Endothelial cell (in vitro differentiated cells): ENCODE results near the gene ANK2. TPM values are rescaled to one million over a fixed set of nuclear protein-coding genes. Genes with fewer than 3 reads are reported as not detected.

Source experiments
- DNase-seq: peaks from one replicate; pipeline ENCODE4 v3.0.0; 2021; ENCODE audit warnings: low spot score
- H3K27ac Mint-ChIP-seq: one replicate; pipeline ENCODE4 v1.8.0; 2021; ENCODE audit warnings: mixed read lengths, inconsistent platforms; ENCODE audit not compliant: unreplicated experiment
- H3K27me3 Mint-ChIP-seq: one replicate; pipeline ENCODE4 v1.8.0; 2021; ENCODE audit warnings: mild to moderate bottlenecking, moderate library complexity, mixed read lengths, inconsistent platforms; ENCODE audit not compliant: unreplicated experiment
- H3K36me3 Mint-ChIP-seq: one replicate; pipeline ENCODE4 v1.8.0; 2021; ENCODE audit warnings: mild to moderate bottlenecking, low read depth, mixed read lengths, inconsistent platforms; ENCODE audit not compliant: unreplicated experiment
- H3K4me1 Mint-ChIP-seq: one replicate; pipeline ENCODE4 v1.8.0; 2021; ENCODE audit warnings: mild to moderate bottlenecking, mixed read lengths, inconsistent platforms; ENCODE audit not compliant: unreplicated experiment
- H3K4me3 Mint-ChIP-seq: one replicate; pipeline ENCODE4 v1.8.0; 2021; ENCODE audit warnings: mild to moderate bottlenecking, mixed read lengths, inconsistent platforms; ENCODE audit not compliant: unreplicated experiment
- H3K9me3 Mint-ChIP-seq: one replicate; pipeline ENCODE4 v1.8.0; 2021; ENCODE audit warnings: mixed read lengths, inconsistent platforms; ENCODE audit not compliant: unreplicated experiment
- total RNA-seq: library from RNA; stranded (reverse); fragmentation: NEBNext Ultra II Directional; extraction: Animal tissue kit (Norgen Biotek cat#: 25700); gene quantifications from one replicate; pipeline ENCODE4 v1.2.1, GENCODE V29; 2021; ENCODE audit not compliant: unreplicated experiment
- TF ChIP-seq, protein P1 (sequence below): fragments of 200-600 bp; sonication (generic); IDR thresholded peaks from one replicate; pipeline ENCODE4 v1.5.0; 2021; ENCODE audit warnings: antibody characterized with exemption; ENCODE audit not compliant: unreplicated experiment

The ANK2 gene
- total RNA-seq, 1 donor from 2014 or later = 47.2 TPM

- Mint-ChIP-seq H3K27ac (no peak overlapping the region), H3K9me3 (no peaks in the 10 kb centered on the region), H3K4me3 (no peak overlapping the region), H3K27me3 (no peaks in the 10 kb centered on the region), H3K36me3 (no peaks in the 10 kb centered on the region), H3K4me1 (no peaks in the 10 kb centered on the region)
- DNase-seq = no peak
- TF ChIP-seq, protein P1, sequence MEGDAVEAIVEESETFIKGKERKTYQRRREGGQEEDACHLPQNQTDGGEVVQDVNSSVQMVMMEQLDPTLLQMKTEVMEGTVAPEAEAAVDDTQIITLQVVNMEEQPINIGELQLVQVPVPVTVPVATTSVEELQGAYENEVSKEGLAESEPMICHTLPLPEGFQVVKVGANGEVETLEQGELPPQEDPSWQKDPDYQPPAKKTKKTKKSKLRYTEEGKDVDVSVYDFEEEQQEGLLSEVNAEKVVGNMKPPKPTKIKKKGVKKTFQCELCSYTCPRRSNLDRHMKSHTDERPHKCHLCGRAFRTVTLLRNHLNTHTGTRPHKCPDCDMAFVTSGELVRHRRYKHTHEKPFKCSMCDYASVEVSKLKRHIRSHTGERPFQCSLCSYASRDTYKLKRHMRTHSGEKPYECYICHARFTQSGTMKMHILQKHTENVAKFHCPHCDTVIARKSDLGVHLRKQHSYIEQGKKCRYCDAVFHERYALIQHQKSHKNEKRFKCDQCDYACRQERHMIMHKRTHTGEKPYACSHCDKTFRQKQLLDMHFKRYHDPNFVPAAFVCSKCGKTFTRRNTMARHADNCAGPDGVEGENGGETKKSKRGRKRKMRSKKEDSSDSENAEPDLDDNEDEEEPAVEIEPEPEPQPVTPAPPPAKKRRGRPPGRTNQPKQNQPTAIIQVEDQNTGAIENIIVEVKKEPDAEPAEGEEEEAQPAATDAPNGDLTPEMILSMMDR = no peak
These were observed 283.2 kb downstream of the ANK2 start for GRCh38 chr4:113332701-113333100.

DNA sequence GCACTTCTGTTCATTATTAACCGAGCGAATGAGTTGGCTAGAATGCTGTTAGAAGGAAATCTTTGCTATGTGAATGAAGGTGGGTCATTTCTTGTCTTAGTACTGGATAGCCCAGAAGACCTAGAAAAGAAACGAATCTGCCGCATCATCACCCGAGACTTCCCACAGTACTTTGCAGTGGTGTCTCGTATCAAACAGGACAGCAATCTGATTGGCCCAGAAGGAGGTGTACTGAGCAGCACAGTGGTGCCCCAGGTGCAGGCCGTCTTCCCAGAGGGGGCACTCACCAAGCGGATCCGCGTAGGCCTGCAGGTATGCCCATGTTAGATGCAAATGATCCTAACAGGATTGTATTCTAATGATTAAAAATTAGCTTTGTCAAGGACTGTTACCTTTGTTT lies 286.3 kb downstream of the ANK2 start:
- H3K4me1 Mint-ChIP-seq = peaks cover 13% of the 10 kb centered on the region
- no peaks in the 10 kb centered on the region for H3K9me3 Mint-ChIP-seq
- no peaks in the 10 kb centered on the region for H3K36me3 Mint-ChIP-seq
- H3K4me3 Mint-ChIP-seq = no peak overlapping the region
- no peaks in the 10 kb centered on the region for H3K27me3 Mint-ChIP-seq
- H3K27ac Mint-ChIP-seq = no peak overlapping the region
- no peak for DNase-seq
- TF ChIP-seq, protein P1 = no peak

GRCh38 chr4:113336556-113336955 lies 287.1 kb downstream of the ANK2 start:
- H3K27ac Mint-ChIP-seq = no peak overlapping the region

GRCh38 chr4:113339430-113339813 lies 290.0 kb downstream of the ANK2 start:
- no peak overlapping the region for H3K4me3 Mint-ChIP-seq
- no peaks in the 10 kb centered on the region for H3K27me3 Mint-ChIP-seq
- no peaks in the 10 kb centered on the region for H3K9me3 Mint-ChIP-seq
- no peak for DNase-seq
- H3K27ac Mint-ChIP-seq = no peak overlapping the region
- TF ChIP-seq, protein P1 = no peak
- H3K36me3 Mint-ChIP-seq = peaks cover 3% of the 10 kb centered on the region
- H3K4me1 Mint-ChIP-seq = peaks cover 16% of the 10 kb centered on the region

More at GRCh38 chr4:113336556-113336955, 287.1 kb downstream of the ANK2 start:
- no peaks in the 10 kb centered on the region for H3K9me3 Mint-ChIP-seq
- peaks cover 16% of the 10 kb centered on the region for H3K4me1 Mint-ChIP-seq
- no peaks in the 10 kb centered on the region for H3K36me3 Mint-ChIP-seq
- no peak for DNase-seq
- H3K27me3 Mint-ChIP-seq = no peaks in the 10 kb centered on the region
- TF ChIP-seq, protein P1 = no peak
- no peak overlapping the region for H3K4me3 Mint-ChIP-seq

DNA sequence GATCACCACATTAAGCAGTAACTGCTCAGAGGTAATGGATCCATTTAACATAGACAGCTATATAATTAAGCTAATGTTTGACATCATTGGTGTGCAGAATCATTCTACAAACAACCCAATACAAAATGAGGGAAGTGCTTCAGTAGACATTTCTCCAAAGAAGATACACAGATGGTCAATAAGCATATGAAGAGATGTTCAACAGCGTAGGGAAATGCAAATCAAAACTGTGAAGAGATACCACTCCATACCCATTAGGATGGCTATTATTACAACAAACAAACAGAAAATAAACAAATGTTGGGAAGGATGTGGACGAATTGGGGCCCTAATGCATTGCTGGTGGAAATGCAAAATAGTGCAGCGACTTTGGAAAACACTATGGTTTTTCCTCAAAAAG lies 294.6 kb downstream of the ANK2 start:
- no peaks in the 10 kb centered on the region for H3K9me3 Mint-ChIP-seq
- H3K36me3 Mint-ChIP-seq = peaks cover 3% of the 10 kb centered on the region
- TF ChIP-seq, protein P1 = no peak
- peaks cover 12% of the 10 kb centered on the region for H3K4me1 Mint-ChIP-seq
- no peak overlapping the region for H3K4me3 Mint-ChIP-seq
- no peak for DNase-seq
- no peak overlapping the region for H3K27ac Mint-ChIP-seq
- H3K27me3 Mint-ChIP-seq = no peaks in the 10 kb centered on the region
